ENCODE data around the gene NAV3. TPM values are rescaled to one million over a fixed set of nuclear protein-coding genes. Genes with fewer than 3 reads are reported as not detected.
"Not testable (repeated sequence)": the region's sequence is repeated elsewhere in the genome, so short reads cannot be mapped to it uniquely, and the experiment has no call there.

NAV3 gene
- total RNA-seq, 2 experiments from 2014 or later, result not detected

- POLR2A ChIA-PET, result no interaction called here
- CTCF ChIA-PET, result no interaction called here
- H3K9me3 Mint-ChIP-seq (ENCODE audit: insufficient read depth), result no peaks in the 10 kb centered on the region
These were observed 405.6 kb downstream of the NAV3 start for GRCh38 chr12:78236264-78236663.

GRCh38 chr12:78239544-78239943 lies 408.9 kb downstream of the NAV3 start:
- Mint-ChIP-seq H3K4me1 (ENCODE audit: low read depth) (no peaks in the 10 kb centered on the region), H3K36me3 (ENCODE audit: low read depth) (no peaks in the 10 kb centered on the region), H3K9me3 (ENCODE audit: insufficient read depth) (no peaks in the 10 kb centered on the region), H3K4me3 (no peak overlapping the region), H3K27ac (no peak overlapping the region), H3K27me3 (ENCODE audit: low read depth) (no peaks in the 10 kb centered on the region)
- DNase-seq (no peak), ATAC-seq (no peak)
- CTCF ChIA-PET, result no interaction called here
- POLR2A ChIA-PET, result no interaction called here

More at GRCh38 chr12:78236264-78236663, 405.6 kb downstream of the NAV3 start:
- no peaks in the 10 kb centered on the region for H3K36me3 Mint-ChIP-seq (ENCODE audit: low read depth)
- no peak overlapping the region for H3K4me3 Mint-ChIP-seq
- no peaks in the 10 kb centered on the region for H3K27me3 Mint-ChIP-seq (ENCODE audit: low read depth)
- no peaks in the 10 kb centered on the region for H3K4me1 Mint-ChIP-seq (ENCODE audit: low read depth)
- no peak overlapping the region for H3K27ac Mint-ChIP-seq
- ATAC-seq (no peak), DNase-seq (no peak)

GRCh38 chr12:78240827-78241226 lies 410.1 kb downstream of the NAV3 start:
- no peaks in the 10 kb centered on the region for H3K4me1 Mint-ChIP-seq (ENCODE audit: low read depth)
- ChIA-PET CTCF (no interaction called here), POLR2A (no interaction called here)
- H3K27me3 Mint-ChIP-seq (ENCODE audit: low read depth), result no peaks in the 10 kb centered on the region
- no peaks in the 10 kb centered on the region for H3K9me3 Mint-ChIP-seq (ENCODE audit: insufficient read depth)
- ATAC-seq (no peak), DNase-seq (no peak)
- H3K27ac Mint-ChIP-seq, result no peak overlapping the region
- H3K36me3 Mint-ChIP-seq (ENCODE audit: low read depth), result no peaks in the 10 kb centered on the region
- no peak overlapping the region for H3K4me3 Mint-ChIP-seq

DNA sequence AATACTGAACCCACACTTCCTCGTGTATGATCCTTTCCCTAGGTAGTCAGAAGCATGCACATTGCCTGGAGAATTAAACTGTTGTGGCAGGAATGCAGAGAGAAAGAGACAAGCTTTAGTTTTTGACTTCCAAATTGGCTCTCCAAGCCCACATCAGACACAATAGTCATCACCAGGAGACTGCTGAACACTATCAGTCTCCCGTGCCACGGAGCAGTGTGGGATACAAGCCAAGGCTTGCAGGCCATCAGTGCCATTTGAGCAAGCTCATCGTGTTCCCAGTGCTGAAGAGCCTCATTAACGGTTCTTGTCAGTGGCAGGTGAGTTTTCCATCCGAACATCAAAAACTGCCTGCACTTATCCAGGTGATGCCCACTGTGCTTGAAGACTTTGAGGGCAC lies 410.8 kb downstream of the NAV3 start:
- no peaks in the 10 kb centered on the region for H3K27me3 Mint-ChIP-seq (ENCODE audit: low read depth)
- H3K9me3 Mint-ChIP-seq (ENCODE audit: insufficient read depth), result no peaks in the 10 kb centered on the region
- DNase-seq, result no peak
- POLR2A ChIA-PET, result no interaction called here
- no peak for ATAC-seq
- H3K4me1 Mint-ChIP-seq (ENCODE audit: low read depth), result no peaks in the 10 kb centered on the region
- H3K4me3 Mint-ChIP-seq, result no peak overlapping the region
- H3K27ac Mint-ChIP-seq, result no peak overlapping the region
- no peaks in the 10 kb centered on the region for H3K36me3 Mint-ChIP-seq (ENCODE audit: low read depth)
- CTCF ChIA-PET, result no interaction called here

DNA sequence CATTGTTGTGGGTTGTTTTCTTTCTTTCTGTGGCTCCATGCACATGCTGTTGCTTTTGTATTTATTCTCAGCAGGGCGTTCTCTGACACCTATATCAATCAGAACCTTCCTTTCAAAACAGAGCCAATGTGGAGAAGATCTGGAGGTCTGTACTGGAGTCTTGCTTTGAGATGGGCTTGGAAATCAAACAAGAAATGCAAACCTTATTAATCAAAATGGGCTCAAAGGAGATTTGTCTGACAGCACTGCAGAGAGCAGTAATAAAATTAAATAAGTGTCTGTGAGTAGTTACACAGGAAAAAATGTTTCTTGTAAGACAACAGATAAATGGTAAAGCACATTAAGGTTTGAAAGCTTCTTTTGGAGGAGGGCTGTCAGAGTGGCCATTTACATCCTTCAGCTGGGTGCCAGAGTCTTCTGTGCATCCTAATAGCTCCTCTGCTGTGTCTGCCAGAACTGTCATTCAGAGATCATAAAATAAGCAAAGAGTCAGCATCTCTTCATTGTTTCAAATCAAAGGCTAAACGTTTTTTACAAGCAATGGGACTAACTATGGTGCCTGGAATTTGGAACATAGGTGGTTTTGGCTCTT lies 414.3 kb downstream of the NAV3 start:
- ChIA-PET CTCF (no interaction called here), POLR2A (no interaction called here)
- Mint-ChIP-seq H3K27ac (no peak overlapping the region), H3K4me3 (no peak overlapping the region), H3K36me3 (ENCODE audit: low read depth) (no peaks in the 10 kb centered on the region), H3K4me1 (ENCODE audit: low read depth) (no peaks in the 10 kb centered on the region), H3K27me3 (ENCODE audit: low read depth) (no peaks in the 10 kb centered on the region), H3K9me3 (ENCODE audit: insufficient read depth) (no peaks in the 10 kb centered on the region)
- no peak for ATAC-seq
- DNase-seq, result no peak

- H3K9me3 Mint-ChIP-seq (ENCODE audit: insufficient read depth), result no peaks in the 10 kb centered on the region
- no peak overlapping the region for H3K27ac Mint-ChIP-seq
- ATAC-seq (no peak), DNase-seq (no peak)
- no peaks in the 10 kb centered on the region for H3K27me3 Mint-ChIP-seq (ENCODE audit: low read depth)
- ChIA-PET POLR2A (no interaction called here), CTCF (no interaction called here)
- no peaks in the 10 kb centered on the region for H3K4me1 Mint-ChIP-seq (ENCODE audit: low read depth)
- H3K36me3 Mint-ChIP-seq (ENCODE audit: low read depth), result no peaks in the 10 kb centered on the region
- no peak overlapping the region for H3K4me3 Mint-ChIP-seq
These were observed 417.6 kb downstream of the NAV3 start for GRCh38 chr12:78248321-78248720.

DNA sequence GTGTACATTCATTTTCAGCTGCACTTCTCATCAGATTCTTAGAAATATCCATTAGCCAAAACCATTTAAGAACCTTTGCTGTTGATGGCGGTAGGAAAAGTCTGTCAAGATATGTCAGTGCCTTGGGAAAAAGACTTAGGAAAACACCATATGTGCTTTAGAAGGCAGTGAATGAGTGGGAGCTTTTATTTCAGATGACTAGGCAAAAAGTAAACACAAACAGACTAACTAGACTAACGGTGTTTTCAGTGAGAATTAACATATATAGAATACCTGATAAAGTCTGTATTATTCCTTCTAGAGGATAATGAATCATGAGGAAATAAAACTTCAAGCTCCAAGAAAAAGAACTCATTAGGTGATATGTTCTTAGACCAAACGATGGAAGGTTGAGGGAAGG lies 418.9 kb downstream of the NAV3 start:
- no peaks in the 10 kb centered on the region for H3K36me3 Mint-ChIP-seq (ENCODE audit: low read depth)
- CTCF ChIA-PET, result no interaction called here
- no peak overlapping the region for H3K27ac Mint-ChIP-seq
- H3K9me3 Mint-ChIP-seq (ENCODE audit: insufficient read depth), result no peaks in the 10 kb centered on the region
- POLR2A ChIA-PET, result no interaction called here
- DNase-seq, result no peak
- no peaks in the 10 kb centered on the region for H3K27me3 Mint-ChIP-seq (ENCODE audit: low read depth)
- no peak overlapping the region for H3K4me3 Mint-ChIP-seq
- no peak for ATAC-seq
- no peaks in the 10 kb centered on the region for H3K4me1 Mint-ChIP-seq (ENCODE audit: low read depth)

DNA sequence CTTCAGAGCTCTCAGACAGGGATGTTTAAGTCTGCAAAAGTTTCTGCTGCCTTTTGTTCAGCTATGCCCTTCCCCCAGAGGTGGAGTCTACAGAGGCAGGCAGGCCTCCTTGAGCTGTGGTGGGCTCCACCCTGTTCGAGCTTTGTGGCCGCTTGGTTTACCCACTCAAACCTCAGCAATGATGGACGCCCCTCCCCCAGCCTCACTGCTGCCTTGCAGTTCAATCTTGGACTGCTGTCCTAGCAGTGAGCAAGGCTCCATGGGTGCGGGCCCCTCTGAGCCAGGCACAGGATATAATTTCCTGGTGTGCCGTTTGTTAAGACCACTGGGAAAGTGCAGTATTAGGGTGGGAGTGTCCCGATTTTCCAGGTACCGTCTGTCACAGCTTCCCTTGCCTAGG lies 427.0 kb downstream of the NAV3 start:
- H3K9me3 Mint-ChIP-seq (ENCODE audit: insufficient read depth); ATAC-seq; CTCF ChIA-PET; POLR2A ChIA-PET; H3K27me3 Mint-ChIP-seq (ENCODE audit: low read depth); H3K36me3 Mint-ChIP-seq (ENCODE audit: low read depth); H3K4me1 Mint-ChIP-seq (ENCODE audit: low read depth); H3K27ac Mint-ChIP-seq; DNase-seq; H3K4me3 Mint-ChIP-seq: not testable (repeated sequence)

DNA sequence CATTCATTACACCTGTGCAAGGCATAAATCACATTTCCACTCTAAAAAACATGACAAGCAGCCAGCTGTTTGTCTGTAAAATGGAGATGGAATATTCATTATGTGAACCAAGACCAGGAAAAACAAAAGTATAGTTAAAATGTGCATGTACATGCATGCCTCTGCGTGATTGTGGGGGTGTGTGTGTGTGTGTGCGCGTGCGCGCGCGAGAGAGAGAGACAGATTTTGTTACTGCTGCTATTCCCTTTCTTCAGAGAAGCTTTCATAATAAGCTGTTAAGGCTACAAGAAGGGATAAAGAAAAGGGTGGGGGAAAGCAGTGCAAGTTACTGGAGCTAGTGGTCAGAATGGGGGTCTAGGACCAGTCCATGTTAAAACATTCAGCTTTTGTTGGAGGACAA lies 430.3 kb downstream of the NAV3 start:
- Mint-ChIP-seq H3K27ac (no peak overlapping the region), H3K36me3 (ENCODE audit: low read depth) (no peaks in the 10 kb centered on the region), H3K27me3 (ENCODE audit: low read depth) (no peaks in the 10 kb centered on the region), H3K4me3 (no peak overlapping the region), H3K4me1 (ENCODE audit: low read depth) (no peaks in the 10 kb centered on the region), H3K9me3 (ENCODE audit: insufficient read depth) (no peaks in the 10 kb centered on the region)
- CTCF ChIA-PET, result no interaction called here
- no peak for ATAC-seq
- POLR2A ChIA-PET, result no interaction called here
- DNase-seq, result no peak

GRCh38 chr12:78261901-78262300 lies 431.2 kb downstream of the NAV3 start:
- Mint-ChIP-seq H3K27ac (no peak overlapping the region), H3K4me1 (ENCODE audit: low read depth) (no peaks in the 10 kb centered on the region)
- POLR2A ChIA-PET, result no interaction called here

More at GRCh38 chr12:78261901-78262300, 431.2 kb downstream of the NAV3 start:
- ATAC-seq, result no peak
- DNase-seq, result no peak
- H3K4me3 Mint-ChIP-seq, result no peak overlapping the region
- H3K9me3 Mint-ChIP-seq (ENCODE audit: insufficient read depth), result no peaks in the 10 kb centered on the region
- CTCF ChIA-PET, result no interaction called here
- no peaks in the 10 kb centered on the region for H3K36me3 Mint-ChIP-seq (ENCODE audit: low read depth)
- H3K27me3 Mint-ChIP-seq (ENCODE audit: low read depth), result no peaks in the 10 kb centered on the region

Data from activated CD8-positive, alpha-beta T cell treated with anti-CD3 and anti-CD28 coated beads, Interleukin-2, amount 10 ng/mL, durations not matched to agents 7 days and 5 days (primary cell).